Measurements from ENCODE around the gene CNGA3. TPM values are rescaled to one million over a fixed set of nuclear protein-coding genes. Genes with fewer than 3 reads are reported as not detected.
"Not testable (repeated sequence)": the region's sequence is repeated elsewhere in the genome, so short reads cannot be mapped to it uniquely, and the experiment has no call there.

Gene CNGA3
- total and polyA plus RNA-seq, 3 experiments from 2014 or later: not detected

- Mint-ChIP-seq H3K4me1 (no peaks in the 10 kb centered on the region), H3K4me3 (no peak overlapping the region), H3K9me3 (peaks cover 17 to 23% (median 20%) of the 10 kb centered on the region in 5 donors), H3K36me3 (peaks cover 3 to 9% (median 5%) of the 10 kb centered on the region in 3 donors), H3K27me3 (peaks cover 28 to 68% of the 10 kb centered on the region in 2 donors), H3K27ac (no peak overlapping the region)
- Histone ChIP-seq H3K27ac (ENCODE audit: low read depth, low read length) (no peak overlapping the region), H3K36me3 (ENCODE audit: insufficient read depth, low read length) (no peaks in the 10 kb centered on the region), H3K4me1 (ENCODE audit: insufficient read depth, low read length) (no peaks in the 10 kb centered on the region), H3K9me3 (ENCODE audit: low read length) (no peaks in the 10 kb centered on the region), H3K4me3 (ENCODE audit: low read length) (no peak overlapping the region), H3K27me3 (ENCODE audit: insufficient read depth, low read length, poor library complexity, severe bottlenecking) (no peaks in the 10 kb centered on the region)
- POLR2A ChIA-PET: no interaction called here
- no peak for DNase-seq
- CTCF ChIA-PET: no interaction called here
Observed at GRCh38 chr2:98315957-98316356, 30.3 kb upstream of the CNGA3 start.

GRCh38 chr2:98317214-98317613 lies 29.0 kb upstream of the CNGA3 start:
- H3K36me3 Mint-ChIP-seq: peaks cover 5 to 14% (median 5%) of the 10 kb centered on the region in 3 donors
- H3K27ac Mint-ChIP-seq: no peak overlapping the region
- H3K27me3 Mint-ChIP-seq: peaks cover 29 to 70% of the 10 kb centered on the region in 2 donors
- CTCF ChIA-PET: no interaction called here
- Histone ChIP-seq H3K36me3 (ENCODE audit: insufficient read depth, low read length) (no peaks in the 10 kb centered on the region), H3K27me3 (ENCODE audit: insufficient read depth, low read length, poor library complexity, severe bottlenecking) (no peaks in the 10 kb centered on the region), H3K9me3 (ENCODE audit: low read length) (no peaks in the 10 kb centered on the region), H3K4me3 (ENCODE audit: low read length) (no peak overlapping the region), H3K27ac (ENCODE audit: low read depth, low read length) (no peak overlapping the region), H3K4me1 (ENCODE audit: insufficient read depth, low read length) (no peaks in the 10 kb centered on the region)
- no peak overlapping the region for H3K4me3 Mint-ChIP-seq
- H3K9me3 Mint-ChIP-seq: peaks cover 20 to 36% (median 27%) of the 10 kb centered on the region in 5 donors
- POLR2A ChIA-PET: no interaction called here
- DNase-seq: no peak
- no peaks in the 10 kb centered on the region for H3K4me1 Mint-ChIP-seq

GRCh38 chr2:98320171-98320570 lies 26.1 kb upstream of the CNGA3 start:
- H3K9me3 Mint-ChIP-seq: peaks cover 29 to 45% (median 34%) of the 10 kb centered on the region in 5 donors

GRCh38 chr2:98324181-98324580 lies 22.1 kb upstream of the CNGA3 start:
- H3K36me3 Mint-ChIP-seq: peaks cover 3 to 18% (median 5%) of the 10 kb centered on the region in 3 donors
- peaks cover 22 to 36% (median 29%) of the 10 kb centered on the region in 5 donors for H3K9me3 Mint-ChIP-seq
- H3K4me1 Mint-ChIP-seq: no peaks in the 10 kb centered on the region
- no peaks in the 10 kb centered on the region for H3K36me3 ChIP-seq (ENCODE audit: insufficient read depth, low read length)
- ChIA-PET CTCF (no interaction called here), POLR2A (interaction anchor here (0.7 kb wide), 1 partner anchor 550 kb away, joined by 3 read pairs; no protein-coding TSS in a partner anchor)
- no peak overlapping the region for H3K27ac ChIP-seq (ENCODE audit: low read depth, low read length)
- H3K27ac Mint-ChIP-seq: no peak overlapping the region
- no peaks in the 10 kb centered on the region for H3K9me3 ChIP-seq (ENCODE audit: low read length)
- no peaks in the 10 kb centered on the region for H3K27me3 ChIP-seq (ENCODE audit: insufficient read depth, low read length, poor library complexity, severe bottlenecking)
- no peaks in the 10 kb centered on the region for H3K4me1 ChIP-seq (ENCODE audit: insufficient read depth, low read length)
- peaks cover 17 to 50% of the 10 kb centered on the region in 2 donors for H3K27me3 Mint-ChIP-seq
- no peak overlapping the region for H3K4me3 ChIP-seq (ENCODE audit: low read length)
- DNase-seq: no peak
- H3K4me3 Mint-ChIP-seq: no peak overlapping the region

More at GRCh38 chr2:98320171-98320570, 26.1 kb upstream of the CNGA3 start:
- H3K27ac Mint-ChIP-seq; H3K27ac ChIP-seq (ENCODE audit: low read depth, low read length); DNase-seq; H3K36me3 ChIP-seq (ENCODE audit: insufficient read depth, low read length); H3K9me3 ChIP-seq (ENCODE audit: low read length); POLR2A ChIA-PET; H3K27me3 ChIP-seq (ENCODE audit: insufficient read depth, low read length, poor library complexity, severe bottlenecking); H3K4me3 ChIP-seq (ENCODE audit: low read length); CTCF ChIA-PET; H3K4me1 Mint-ChIP-seq; H3K4me1 ChIP-seq (ENCODE audit: insufficient read depth, low read length); H3K4me3 Mint-ChIP-seq: not testable (repeated sequence)
- Mint-ChIP-seq H3K36me3 (peaks cover 5 to 14% (median 5%) of the 10 kb centered on the region in 3 donors), H3K27me3 (peaks cover 19 to 72% of the 10 kb centered on the region in 2 donors)

GRCh38 chr2:98327776-98328175 lies 18.5 kb upstream of the CNGA3 start:
- POLR2A ChIA-PET: no interaction called here
- Mint-ChIP-seq H3K27me3 (peaks cover 15 to 40% of the 10 kb centered on the region in 2 donors), H3K4me3 (no peak overlapping the region), H3K4me1 (no peaks in the 10 kb centered on the region), H3K9me3 (peaks cover 4 to 11% (median 8%) of the 10 kb centered on the region in 5 donors), H3K36me3 (peaks cover 0 to 4% (median 0%) of the 10 kb centered on the region in 3 donors), H3K27ac (no peak overlapping the region)
- CTCF ChIA-PET: no interaction called here
- H3K36me3 ChIP-seq (ENCODE audit: insufficient read depth, low read length): no peaks in the 10 kb centered on the region
- no peak for DNase-seq
- H3K27me3 ChIP-seq (ENCODE audit: insufficient read depth, low read length, poor library complexity, severe bottlenecking): no peaks in the 10 kb centered on the region
- H3K4me3 ChIP-seq (ENCODE audit: low read length): no peak overlapping the region
- H3K27ac ChIP-seq (ENCODE audit: low read depth, low read length): no peak overlapping the region
- H3K9me3 ChIP-seq (ENCODE audit: low read length): no peaks in the 10 kb centered on the region
- H3K4me1 ChIP-seq (ENCODE audit: insufficient read depth, low read length): no peaks in the 10 kb centered on the region

GRCh38 chr2:98329549-98329948 lies 16.7 kb upstream of the CNGA3 start:
- Mint-ChIP-seq H3K4me3 (no peak overlapping the region), H3K9me3 (peaks cover 0 to 2% (median 0%) of the 10 kb centered on the region in 5 donors), H3K27me3 (peaks cover 14 to 34% of the 10 kb centered on the region in 2 donors), H3K4me1 (no peaks in the 10 kb centered on the region), H3K36me3 (peaks cover 0 to 4% (median 0%) of the 10 kb centered on the region in 3 donors), H3K27ac (no peak overlapping the region)
- Histone ChIP-seq H3K36me3 (ENCODE audit: insufficient read depth, low read length) (no peaks in the 10 kb centered on the region), H3K4me3 (ENCODE audit: low read length) (no peak overlapping the region), H3K9me3 (ENCODE audit: low read length) (no peaks in the 10 kb centered on the region), H3K27ac (ENCODE audit: low read depth, low read length) (no peak overlapping the region), H3K27me3 (ENCODE audit: insufficient read depth, low read length, poor library complexity, severe bottlenecking) (peaks cover 3% of the 10 kb centered on the region), H3K4me1 (ENCODE audit: insufficient read depth, low read length) (no peaks in the 10 kb centered on the region)
- ChIA-PET POLR2A (no interaction called here), CTCF (no interaction called here)
- DNase-seq: no peak

GRCh38 chr2:98332989-98333388 lies 13.3 kb upstream of the CNGA3 start:
- DNase-seq: no peak
- Histone ChIP-seq H3K9me3 (ENCODE audit: low read length) (no peaks in the 10 kb centered on the region), H3K27me3 (ENCODE audit: insufficient read depth, low read length, poor library complexity, severe bottlenecking) (peaks cover 3% of the 10 kb centered on the region), H3K36me3 (ENCODE audit: insufficient read depth, low read length) (no peaks in the 10 kb centered on the region), H3K4me1 (ENCODE audit: insufficient read depth, low read length) (no peaks in the 10 kb centered on the region), H3K4me3 (ENCODE audit: low read length) (no peak overlapping the region), H3K27ac (ENCODE audit: low read depth, low read length) (no peak overlapping the region)
- Mint-ChIP-seq H3K9me3 (peaks cover 0 to 2% (median 0%) of the 10 kb centered on the region in 5 donors), H3K4me3 (no peak overlapping the region), H3K4me1 (no peaks in the 10 kb centered on the region), H3K36me3 (peaks cover 0 to 2% (median 0%) of the 10 kb centered on the region in 3 donors), H3K27me3 (peaks cover 12 to 42% of the 10 kb centered on the region in 2 donors), H3K27ac (no peak overlapping the region)
- CTCF ChIA-PET: no interaction called here
- POLR2A ChIA-PET: no interaction called here

- ChIA-PET CTCF (no interaction called here), POLR2A (no interaction called here)
- Histone ChIP-seq H3K36me3 (ENCODE audit: insufficient read depth, low read length) (no peaks in the 10 kb centered on the region), H3K27me3 (ENCODE audit: insufficient read depth, low read length, poor library complexity, severe bottlenecking) (peaks cover 3% of the 10 kb centered on the region), H3K4me1 (ENCODE audit: insufficient read depth, low read length) (no peaks in the 10 kb centered on the region), H3K27ac (ENCODE audit: low read depth, low read length) (no peak overlapping the region), H3K4me3 (ENCODE audit: low read length) (no peak overlapping the region), H3K9me3 (ENCODE audit: low read length) (no peaks in the 10 kb centered on the region)
- Mint-ChIP-seq H3K36me3 (no peaks in the 10 kb centered on the region), H3K9me3 (peaks cover 0 to 5% (median 3%) of the 10 kb centered on the region in 5 donors), H3K27ac (no peak overlapping the region), H3K4me3 (no peak overlapping the region), H3K27me3 (peaks cover 11 to 44% of the 10 kb centered on the region in 2 donors), H3K4me1 (no peaks in the 10 kb centered on the region)
- DNase-seq: no peak
Observed at GRCh38 chr2:98333922-98334321, 12.3 kb upstream of the CNGA3 start.

All from CD8-positive, alpha-beta memory T cell (primary cell).